Gastroesophageal sphincter (tissue), 3 donors: ENCODE measurements around the gene HPRT1.

Experiments used
- POLR2A ChIP-seq, 2 donors: fragments of 450-650 bp; IDR thresholded peaks; one replicate each; pipeline ENCODE4 v1.6.1; 2017; ENCODE audit warnings: antibody characterized with exemption in 2 of 2, mild to moderate bottlenecking in 2 of 2, moderate library complexity in 1 of 2
- POLR2AphosphoS5 ChIP-seq: sonication (generic); formaldehyde crosslinking; IDR thresholded peaks from one replicate; pipeline ENCODE4 v1.6.1; 2017; ENCODE audit warnings: antibody characterized with exemption
- TF ChIP-seq, protein P1 (sequence below), 4 experiments: fragments of 200-600 bp in 2 of 4; fragments of 450-650 bp in 2 of 4; sonication (generic) in 1 of 4; IDR thresholded peaks; one replicate each; pipeline ENCODE4 v1.5.1; 2017 to 2019; ENCODE audit warnings: antibody characterized with exemption in 4 of 4, mild to moderate bottlenecking in 2 of 4, moderate library complexity in 2 of 4

- TF ChIP-seq, protein P1, sequence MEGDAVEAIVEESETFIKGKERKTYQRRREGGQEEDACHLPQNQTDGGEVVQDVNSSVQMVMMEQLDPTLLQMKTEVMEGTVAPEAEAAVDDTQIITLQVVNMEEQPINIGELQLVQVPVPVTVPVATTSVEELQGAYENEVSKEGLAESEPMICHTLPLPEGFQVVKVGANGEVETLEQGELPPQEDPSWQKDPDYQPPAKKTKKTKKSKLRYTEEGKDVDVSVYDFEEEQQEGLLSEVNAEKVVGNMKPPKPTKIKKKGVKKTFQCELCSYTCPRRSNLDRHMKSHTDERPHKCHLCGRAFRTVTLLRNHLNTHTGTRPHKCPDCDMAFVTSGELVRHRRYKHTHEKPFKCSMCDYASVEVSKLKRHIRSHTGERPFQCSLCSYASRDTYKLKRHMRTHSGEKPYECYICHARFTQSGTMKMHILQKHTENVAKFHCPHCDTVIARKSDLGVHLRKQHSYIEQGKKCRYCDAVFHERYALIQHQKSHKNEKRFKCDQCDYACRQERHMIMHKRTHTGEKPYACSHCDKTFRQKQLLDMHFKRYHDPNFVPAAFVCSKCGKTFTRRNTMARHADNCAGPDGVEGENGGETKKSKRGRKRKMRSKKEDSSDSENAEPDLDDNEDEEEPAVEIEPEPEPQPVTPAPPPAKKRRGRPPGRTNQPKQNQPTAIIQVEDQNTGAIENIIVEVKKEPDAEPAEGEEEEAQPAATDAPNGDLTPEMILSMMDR (IDR thresholded peaks at IDR 0.05), result no peak
- TF ChIP-seq POLR2AphosphoS5, result no peak
- TF ChIP-seq POLR2A (IDR thresholded peaks at IDR 0.05), result no peak
Observed at GRCh38 chrX:134452596-134452995, 7.4 kb upstream of the HPRT1 start.
